DOHH2 (cell line): ENCODE data around the gene ETV5.

Source experiments
- H3F3A ChIP-seq: fragments of 200-600 bp; sonication (generic), shearing (Covaris generic); 2 replicates; pipeline ENCODE4 v1.6.0; 2016; ENCODE audit warnings: antibody characterized with exemption, mild to moderate bottlenecking; ENCODE audit not compliant: control insufficient read depth, insufficient read depth
- H3K27ac ChIP-seq: fragments of 200-600 bp; sonication (generic); 2 replicates; pipeline ENCODE4 v1.5.1; 2014; ENCODE audit warnings: low read depth, mild to moderate bottlenecking, low read length, moderate library complexity
- H3K27me3 ChIP-seq: fragments of 200-600 bp; sonication (generic); 2 replicates; pipeline ENCODE4 v1.6.1; 2014; ENCODE audit warnings: mild to moderate bottlenecking, low read length, mixed read lengths; ENCODE audit not compliant: control insufficient read depth
- H3K36me3 ChIP-seq: fragments of 200-600 bp; sonication (generic); 2 replicates; pipeline ENCODE4 v1.6.1; 2014; ENCODE audit warnings: mild to moderate bottlenecking, low read length, moderate library complexity, mixed read lengths; ENCODE audit not compliant: control insufficient read depth
- H3K4me1 ChIP-seq: fragments of 200-600 bp; sonication (generic); 2 replicates; pipeline ENCODE4 v1.6.1; 2014; ENCODE audit warnings: mild to moderate bottlenecking, low read length, mixed read lengths; ENCODE audit not compliant: control insufficient read depth
- H3K4me2 ChIP-seq: fragments of 200-600 bp; sonication (generic); 2 replicates; pipeline ENCODE4 v1.6.0; 2014; ENCODE audit warnings: mild to moderate bottlenecking, low read length, moderate library complexity
- H3K4me3 ChIP-seq: fragments of 200-600 bp; sonication (generic); 2 replicates; pipeline ENCODE4 v1.5.1; 2014; ENCODE audit warnings: mild to moderate bottlenecking, low read length, mixed read lengths
- H3K79me2 ChIP-seq: fragments of 200-600 bp; sonication (generic); 2 replicates; pipeline ENCODE4 v1.6.1; 2014; ENCODE audit warnings: mild to moderate bottlenecking, low read length, mixed read lengths; ENCODE audit not compliant: control insufficient read depth
- H3K9me2 ChIP-seq: fragments of 200-600 bp; sonication (generic); replicated peaks from 2 replicates; pipeline ENCODE4 v1.6.1; 2014; ENCODE audit warnings: mild to moderate bottlenecking, low read length, mixed read lengths; ENCODE audit not compliant: control insufficient read depth
- H3K9me3 ChIP-seq: fragments of 200-600 bp; sonication (generic); 2 replicates; pipeline ENCODE4 v1.6.1; 2014; ENCODE audit warnings: antibody characterized with exemption, low read length, mixed read lengths; ENCODE audit not compliant: control insufficient read depth, insufficient read depth
- H4K20me1 ChIP-seq: fragments of 200-600 bp; sonication (generic); 2 replicates; pipeline ENCODE4 v1.6.0; 2014; ENCODE audit warnings: low read depth, mild to moderate bottlenecking, antibody characterized with exemption, low read length, moderate library complexity; ENCODE audit not compliant: control insufficient read depth, insufficient read depth
- EZH2phosphoT487 ChIP-seq: fragments of 200-600 bp; sonication (generic); IDR thresholded peaks from 2 replicates; pipeline ENCODE4 v1.6.1; 2017; ENCODE audit warnings: borderline replicate concordance, mild to moderate bottlenecking, antibody characterized with exemption, low read length, moderate library complexity, mixed read lengths
- TF ChIP-seq, protein P1 (sequence below): fragments of 200-600 bp; sonication (generic); IDR thresholded peaks from one replicate; pipeline ENCODE4 v1.5.1; 2014; ENCODE audit warnings: antibody characterized with exemption, mild to moderate bottlenecking, low read depth, low read length; ENCODE audit not compliant: poor library complexity, severe bottlenecking

Gene ETV5

GRCh38 chr3:186125118-186125517 is 16.2 kb upstream of the ETV5 start:
- Histone ChIP-seq H3K79me2 (no peaks in the 10 kb centered on the region), H3F3A (no peaks in the 10 kb centered on the region), H3K36me3 (no peaks in the 10 kb centered on the region), H3K4me3 (no peak overlapping the region), H4K20me1 (no peaks in the 10 kb centered on the region), H3K27ac (no peak overlapping the region), H3K9me2 (no peaks in the 10 kb centered on the region), H3K4me1 (no peaks in the 10 kb centered on the region), H3K27me3 (peaks cover 1% of the 10 kb centered on the region), H3K4me2 (no peak overlapping the region), H3K9me3 (no peaks in the 10 kb centered on the region)
- no peak for TF ChIP-seq EZH2phosphoT487
- TF ChIP-seq, protein P1, sequence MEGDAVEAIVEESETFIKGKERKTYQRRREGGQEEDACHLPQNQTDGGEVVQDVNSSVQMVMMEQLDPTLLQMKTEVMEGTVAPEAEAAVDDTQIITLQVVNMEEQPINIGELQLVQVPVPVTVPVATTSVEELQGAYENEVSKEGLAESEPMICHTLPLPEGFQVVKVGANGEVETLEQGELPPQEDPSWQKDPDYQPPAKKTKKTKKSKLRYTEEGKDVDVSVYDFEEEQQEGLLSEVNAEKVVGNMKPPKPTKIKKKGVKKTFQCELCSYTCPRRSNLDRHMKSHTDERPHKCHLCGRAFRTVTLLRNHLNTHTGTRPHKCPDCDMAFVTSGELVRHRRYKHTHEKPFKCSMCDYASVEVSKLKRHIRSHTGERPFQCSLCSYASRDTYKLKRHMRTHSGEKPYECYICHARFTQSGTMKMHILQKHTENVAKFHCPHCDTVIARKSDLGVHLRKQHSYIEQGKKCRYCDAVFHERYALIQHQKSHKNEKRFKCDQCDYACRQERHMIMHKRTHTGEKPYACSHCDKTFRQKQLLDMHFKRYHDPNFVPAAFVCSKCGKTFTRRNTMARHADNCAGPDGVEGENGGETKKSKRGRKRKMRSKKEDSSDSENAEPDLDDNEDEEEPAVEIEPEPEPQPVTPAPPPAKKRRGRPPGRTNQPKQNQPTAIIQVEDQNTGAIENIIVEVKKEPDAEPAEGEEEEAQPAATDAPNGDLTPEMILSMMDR: no peak

DNA sequence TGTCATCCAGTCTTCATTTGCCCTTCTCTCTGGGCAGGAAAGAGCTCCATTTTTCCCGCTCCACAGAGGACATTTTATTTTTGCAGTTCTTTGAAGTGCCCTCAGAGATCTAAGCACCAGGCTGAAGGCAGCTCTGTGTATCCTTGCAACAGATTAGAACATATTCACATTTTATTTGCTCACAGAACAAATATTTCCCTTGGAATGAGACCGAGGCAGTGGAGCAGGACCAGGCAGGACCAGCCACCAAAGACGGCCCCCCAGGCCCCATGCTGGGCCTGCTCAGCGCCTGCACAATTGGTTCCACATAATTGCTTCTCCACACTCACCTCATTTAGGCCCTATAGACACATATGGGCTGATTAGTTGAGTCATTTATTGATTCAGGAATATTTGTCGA is 15.7 kb upstream of the ETV5 start:
- no peaks in the 10 kb centered on the region for H3K9me2 ChIP-seq
- TF ChIP-seq, protein P1: no peak
- TF ChIP-seq EZH2phosphoT487: no peak
- H3K27ac ChIP-seq: no peak overlapping the region
- H3K79me2 ChIP-seq: no peaks in the 10 kb centered on the region
- no peaks in the 10 kb centered on the region for H3K9me3 ChIP-seq
- H3K4me2 ChIP-seq: no peak overlapping the region
- H3K4me1 ChIP-seq: no peaks in the 10 kb centered on the region
- peaks cover 6% of the 10 kb centered on the region for H3K27me3 ChIP-seq
- no peaks in the 10 kb centered on the region for H3K36me3 ChIP-seq
- no peak overlapping the region for H3K4me3 ChIP-seq
- H3F3A ChIP-seq: no peaks in the 10 kb centered on the region
- no peaks in the 10 kb centered on the region for H4K20me1 ChIP-seq

- Histone ChIP-seq H3K27me3 (peaks cover 16% of the 10 kb centered on the region), H3K4me3 (no peak overlapping the region), H3K4me2 (no peak overlapping the region), H3K79me2 (no peaks in the 10 kb centered on the region), H3K36me3 (no peaks in the 10 kb centered on the region), H3K4me1 (no peaks in the 10 kb centered on the region), H3K27ac (no peak overlapping the region), H3K9me3 (no peaks in the 10 kb centered on the region), H4K20me1 (no peaks in the 10 kb centered on the region), H3F3A (no peaks in the 10 kb centered on the region), H3K9me2 (no peaks in the 10 kb centered on the region)
- TF ChIP-seq, protein P1: no peak
- no peak for TF ChIP-seq EZH2phosphoT487
Measured at GRCh38 chr3:186123012-186123411, 14.1 kb upstream of the ETV5 start.

- Histone ChIP-seq H3K27ac (no peak overlapping the region), H3K9me3 (no peaks in the 10 kb centered on the region), H3K36me3 (no peaks in the 10 kb centered on the region), H3K9me2 (no peaks in the 10 kb centered on the region), H3K4me3 (no peak overlapping the region), H3K27me3 (peaks cover 16% of the 10 kb centered on the region), H3F3A (no peaks in the 10 kb centered on the region), H4K20me1 (no peaks in the 10 kb centered on the region), H3K4me2 (no peak overlapping the region), H3K4me1 (no peaks in the 10 kb centered on the region), H3K79me2 (no peaks in the 10 kb centered on the region)
- TF ChIP-seq, protein P1: no peak
- no peak for TF ChIP-seq EZH2phosphoT487
Measured at GRCh38 chr3:186121968-186122367, 13.1 kb upstream of the ETV5 start.
